ENCODE measurements around the gene RAD17. TPM values are rescaled to one million over a fixed set of nuclear protein-coding genes. Genes with fewer than 3 reads are reported as not detected.

RAD17 gene
- polyA plus RNA-seq, 1 donor (not counting 4 experiments of a cell fraction or from before 2014, with no cell fraction given) = 23.0 TPM

DNA sequence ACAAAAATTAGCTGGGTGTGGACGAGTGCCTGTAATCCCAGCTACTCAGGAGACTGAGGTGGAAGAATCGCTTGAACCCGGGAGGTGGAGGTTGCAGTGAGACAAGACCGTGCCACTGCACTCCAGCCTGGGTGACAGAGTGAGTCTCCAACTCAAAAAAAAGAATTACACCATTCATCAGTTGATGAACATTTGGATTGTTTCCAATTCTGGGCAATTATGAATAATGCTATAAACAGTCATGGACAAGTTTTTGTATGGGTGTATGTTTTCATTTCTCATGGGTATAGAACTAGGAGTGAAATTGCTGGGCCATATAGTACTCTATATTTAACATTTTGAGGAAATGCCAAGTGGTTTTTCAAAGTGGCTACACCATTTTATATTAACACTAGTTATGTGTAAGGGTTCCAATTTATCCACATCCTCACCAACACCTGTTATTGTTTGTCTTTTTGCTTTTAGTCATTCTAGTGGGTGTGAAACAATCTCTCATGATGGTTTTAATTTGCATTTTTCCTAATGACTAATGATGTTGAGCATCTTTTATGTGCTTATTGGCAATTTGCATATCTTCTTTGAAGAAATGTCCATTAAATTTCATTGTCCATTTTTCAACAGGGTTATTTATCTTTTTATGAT, 28.0 kb upstream of the RAD17 start:
- no peak for TF ChIP-seq EZH2 (IDR thresholded peaks at IDR 0.05; ENCODE audit: low read length)
- TF ChIP-seq, protein P1, sequence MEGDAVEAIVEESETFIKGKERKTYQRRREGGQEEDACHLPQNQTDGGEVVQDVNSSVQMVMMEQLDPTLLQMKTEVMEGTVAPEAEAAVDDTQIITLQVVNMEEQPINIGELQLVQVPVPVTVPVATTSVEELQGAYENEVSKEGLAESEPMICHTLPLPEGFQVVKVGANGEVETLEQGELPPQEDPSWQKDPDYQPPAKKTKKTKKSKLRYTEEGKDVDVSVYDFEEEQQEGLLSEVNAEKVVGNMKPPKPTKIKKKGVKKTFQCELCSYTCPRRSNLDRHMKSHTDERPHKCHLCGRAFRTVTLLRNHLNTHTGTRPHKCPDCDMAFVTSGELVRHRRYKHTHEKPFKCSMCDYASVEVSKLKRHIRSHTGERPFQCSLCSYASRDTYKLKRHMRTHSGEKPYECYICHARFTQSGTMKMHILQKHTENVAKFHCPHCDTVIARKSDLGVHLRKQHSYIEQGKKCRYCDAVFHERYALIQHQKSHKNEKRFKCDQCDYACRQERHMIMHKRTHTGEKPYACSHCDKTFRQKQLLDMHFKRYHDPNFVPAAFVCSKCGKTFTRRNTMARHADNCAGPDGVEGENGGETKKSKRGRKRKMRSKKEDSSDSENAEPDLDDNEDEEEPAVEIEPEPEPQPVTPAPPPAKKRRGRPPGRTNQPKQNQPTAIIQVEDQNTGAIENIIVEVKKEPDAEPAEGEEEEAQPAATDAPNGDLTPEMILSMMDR (optimal IDR thresholded peaks at IDR 0.05 in 1 of 3, IDR thresholded peaks at IDR 0.05 in 1 of 3, conservative IDR thresholded peaks at IDR 0.05 in 1 of 3; ENCODE audit: extremely low read depth in 1 of 3, insufficient read depth in 2 of 3, low read length in 3 of 3) = no peak
- no peaks in the 10 kb centered on the region for H3K79me2 ChIP-seq (ENCODE audit: control insufficient read depth, insufficient read depth, low read length)
- H3K27ac ChIP-seq (ENCODE audit: control insufficient read depth, insufficient read depth, low read length) = no peak overlapping the region
- H3K27me3 ChIP-seq (ENCODE audit: control insufficient read depth, extremely low read depth, insufficient read depth, low read length) = no peaks in the 10 kb centered on the region
- H2AFZ ChIP-seq (ENCODE audit: control insufficient read depth, low read length) = no peak overlapping the region
- DNase-seq (ENCODE audit: low read depth, low spot score) (no peak), FAIRE-seq (no peak)
- H3K4me3 ChIP-seq (ENCODE audit: control insufficient read depth in 2 of 3, extremely low read depth in 1 of 3, insufficient read depth in 2 of 3, low read depth in 1 of 3, low read length in 3 of 3) = no peak overlapping the region
- no peak overlapping the region for H3K9ac ChIP-seq (ENCODE audit: control insufficient read depth, extremely low read depth, insufficient read depth, low read length)
- H3K9me1 ChIP-seq (ENCODE audit: control insufficient read depth, extremely low read depth, insufficient read depth, low read length) = no peaks in the 10 kb centered on the region
- no peaks in the 10 kb centered on the region for H3K9me3 ChIP-seq (ENCODE audit: control insufficient read depth, low read depth, low read length)
- no peaks in the 10 kb centered on the region for H4K20me1 ChIP-seq (ENCODE audit: control insufficient read depth, extremely low read depth, insufficient read depth, low read length)
- dilution Hi-C loops (cut with MboI; ENCODE audit: extremely low pct_ligation_motif_present, low sequenced_read_pairs) = no loop called here
- no peaks in the 10 kb centered on the region for H3K4me1 ChIP-seq (ENCODE audit: control insufficient read depth, extremely low read depth, insufficient read depth, low read length)
- H3K36me3 ChIP-seq (ENCODE audit: control insufficient read depth in 2 of 2, extremely low read depth in 1 of 2, insufficient read depth in 2 of 2, low read length in 2 of 2) = no peaks in the 10 kb centered on the region
- H3K4me2 ChIP-seq (ENCODE audit: control insufficient read depth, extremely low read depth, insufficient read depth, low read depth, low read length) = no peak overlapping the region

DNA sequence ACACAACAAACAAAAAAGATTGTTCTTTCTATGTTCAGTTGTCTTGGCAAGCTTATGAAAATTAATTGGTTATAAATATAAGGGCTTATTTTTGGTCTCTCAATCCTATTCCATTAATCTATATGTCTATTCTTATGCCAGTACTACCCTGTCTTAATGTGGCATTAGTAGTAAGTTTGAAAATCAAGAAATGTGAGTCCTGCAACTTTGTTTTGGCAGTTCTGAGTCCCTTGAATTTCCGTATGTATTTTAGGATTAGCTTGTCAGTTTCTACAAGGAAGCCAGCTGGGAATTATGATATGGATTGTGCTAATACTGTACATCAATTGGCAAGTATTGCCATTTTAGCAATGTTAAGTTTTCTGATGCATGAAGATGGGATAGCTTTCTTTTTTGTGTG, 26.5 kb upstream of the RAD17 start:
- H3K27ac ChIP-seq (ENCODE audit: control insufficient read depth, insufficient read depth, low read length) = no peak overlapping the region
- H3K79me2 ChIP-seq (ENCODE audit: control insufficient read depth, insufficient read depth, low read length) = no peaks in the 10 kb centered on the region
- dilution Hi-C loops (cut with MboI; ENCODE audit: extremely low pct_ligation_motif_present, low sequenced_read_pairs) = no loop called here
- H3K9me3 ChIP-seq (ENCODE audit: control insufficient read depth, low read depth, low read length) = no peaks in the 10 kb centered on the region
- DNase-seq (ENCODE audit: low read depth, low spot score) (no peak), FAIRE-seq (no peak)
- H2AFZ ChIP-seq (ENCODE audit: control insufficient read depth, low read length) = no peak overlapping the region
- H3K4me1 ChIP-seq (ENCODE audit: control insufficient read depth, extremely low read depth, insufficient read depth, low read length) = no peaks in the 10 kb centered on the region
- TF ChIP-seq, protein P1 (optimal IDR thresholded peaks at IDR 0.05 in 1 of 3, IDR thresholded peaks at IDR 0.05 in 1 of 3, conservative IDR thresholded peaks at IDR 0.05 in 1 of 3; ENCODE audit: extremely low read depth in 1 of 3, insufficient read depth in 2 of 3, low read length in 3 of 3) = no peak
- TF ChIP-seq EZH2 (IDR thresholded peaks at IDR 0.05; ENCODE audit: low read length) = no peak
- no peak overlapping the region for H3K4me2 ChIP-seq (ENCODE audit: control insufficient read depth, extremely low read depth, insufficient read depth, low read depth, low read length)
- no peak overlapping the region for H3K4me3 ChIP-seq (ENCODE audit: control insufficient read depth in 2 of 3, extremely low read depth in 1 of 3, insufficient read depth in 2 of 3, low read depth in 1 of 3, low read length in 3 of 3)
- H3K36me3 ChIP-seq (ENCODE audit: control insufficient read depth in 2 of 2, extremely low read depth in 1 of 2, insufficient read depth in 2 of 2, low read length in 2 of 2) = no peaks in the 10 kb centered on the region
- H3K9ac ChIP-seq (ENCODE audit: control insufficient read depth, extremely low read depth, insufficient read depth, low read length) = no peak overlapping the region
- H4K20me1 ChIP-seq (ENCODE audit: control insufficient read depth, extremely low read depth, insufficient read depth, low read length) = no peaks in the 10 kb centered on the region
- no peaks in the 10 kb centered on the region for H3K27me3 ChIP-seq (ENCODE audit: control insufficient read depth, extremely low read depth, insufficient read depth, low read length)
- no peaks in the 10 kb centered on the region for H3K9me1 ChIP-seq (ENCODE audit: control insufficient read depth, extremely low read depth, insufficient read depth, low read length)

Measured in keratinocyte (primary cell).